HG03571 (cell line): ENCODE measurements around the gene KDM1A.
"Not testable (repeated sequence)": the region's sequence is repeated elsewhere in the genome, so short reads cannot be mapped to it uniquely, and the experiment has no call there.

Experiments used
- ATAC-seq: cut with Tn5 transposase; IDR thresholded peaks from one replicate; pipeline ENCODE4 v1.9.1; 2021; ENCODE audit not compliant: unreplicated experiment

KDM1A gene

DNA sequence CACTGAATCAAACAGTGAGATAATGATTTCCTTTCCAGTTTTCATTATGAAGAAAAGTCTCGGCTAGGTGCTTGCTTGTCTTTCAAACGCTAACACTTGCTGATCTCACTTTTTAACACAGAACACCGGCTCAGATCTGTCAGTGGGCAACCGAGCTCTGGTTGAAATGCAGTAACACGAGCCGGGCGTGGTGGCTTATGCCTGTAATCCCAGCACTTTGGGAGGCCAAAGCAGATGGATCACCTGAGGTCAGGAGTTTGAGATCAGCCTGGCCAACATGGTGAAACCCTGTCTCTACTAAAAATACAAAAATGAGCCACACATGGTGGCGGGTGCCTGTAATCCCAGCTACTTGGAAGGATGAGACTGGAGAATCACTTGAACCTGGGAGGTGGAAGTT is 9.2 kb upstream of the KDM1A start:
- ATAC-seq = not testable (repeated sequence)

DNA sequence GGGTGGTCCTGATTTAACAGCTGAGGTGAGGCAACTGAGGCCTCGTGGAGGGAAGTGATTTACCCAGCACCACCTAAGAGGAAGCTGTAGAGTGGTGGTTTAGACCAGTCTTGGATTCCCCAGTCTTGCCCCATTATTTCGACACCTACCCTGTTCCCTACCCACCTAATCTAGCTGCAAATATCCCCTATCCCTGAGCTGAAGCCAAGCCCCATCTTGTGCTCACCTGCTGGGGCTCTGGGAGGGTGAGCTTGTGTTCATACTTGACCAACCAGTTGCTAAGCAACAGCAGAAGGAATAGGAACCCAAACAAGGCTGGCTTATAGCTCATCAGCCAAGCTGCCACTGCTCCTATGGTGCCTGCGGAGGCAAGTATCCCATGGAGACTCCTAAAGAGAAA is 5.6 kb upstream of the KDM1A start:
- no peak for ATAC-seq

DNA sequence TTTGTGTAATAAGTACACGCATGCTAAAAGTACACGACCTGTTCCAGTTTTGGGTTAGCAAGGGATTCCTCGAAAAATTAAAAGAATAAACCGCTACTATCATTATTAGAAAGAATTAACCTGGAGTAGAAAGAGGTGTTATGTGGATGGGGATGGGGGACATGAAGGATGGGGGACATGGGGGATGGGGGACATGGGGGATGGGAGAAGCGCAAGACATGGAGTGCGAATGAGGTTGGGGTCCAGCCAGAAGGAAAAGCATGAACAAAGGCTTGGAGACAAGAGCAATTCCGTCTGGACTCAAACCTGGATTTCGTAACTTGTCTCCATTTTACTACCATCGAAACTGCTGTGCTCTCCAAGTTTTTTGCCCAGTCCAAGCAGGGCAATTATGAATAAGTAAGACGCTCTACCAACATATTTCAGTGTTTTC is 591 bp upstream of the KDM1A start:
- ATAC-seq = no peak

DNA sequence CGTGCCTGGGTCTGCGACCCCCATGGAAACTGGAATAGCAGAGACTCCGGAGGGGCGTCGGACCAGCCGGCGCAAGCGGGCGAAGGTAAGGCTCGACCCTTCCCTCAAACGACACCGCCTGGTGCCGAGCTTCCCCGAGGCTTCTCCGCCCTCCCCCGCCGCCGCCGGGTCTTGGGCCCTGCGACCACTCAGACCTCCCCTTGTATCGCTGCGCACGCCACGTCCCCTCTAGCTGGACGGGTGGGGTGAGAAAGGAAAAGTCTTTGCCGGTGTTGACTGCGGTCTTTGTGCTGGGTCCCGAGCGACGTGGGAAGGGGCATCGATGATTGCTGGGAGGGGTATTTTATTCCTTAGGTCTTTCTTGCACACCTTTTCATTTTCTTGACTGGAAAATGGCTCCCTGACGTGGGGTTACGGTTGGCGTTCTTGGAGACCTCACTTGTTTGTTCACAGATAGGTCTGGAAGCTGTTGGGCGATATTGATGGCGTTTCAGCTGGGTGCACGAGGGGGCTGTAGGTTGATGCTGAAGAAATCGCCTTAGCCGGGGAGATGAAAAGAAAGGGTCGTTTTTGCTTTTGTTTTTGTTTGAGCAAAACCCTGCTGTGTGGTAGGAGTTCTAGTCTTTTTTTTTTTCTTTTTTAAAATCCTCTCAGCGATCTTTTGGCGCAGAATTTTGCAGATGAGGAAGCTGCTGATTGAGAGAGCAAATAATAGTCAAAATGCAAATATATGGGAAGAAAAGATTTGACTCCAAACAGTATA is 776 bp downstream of the KDM1A start:
- ATAC-seq = no peak

DNA sequence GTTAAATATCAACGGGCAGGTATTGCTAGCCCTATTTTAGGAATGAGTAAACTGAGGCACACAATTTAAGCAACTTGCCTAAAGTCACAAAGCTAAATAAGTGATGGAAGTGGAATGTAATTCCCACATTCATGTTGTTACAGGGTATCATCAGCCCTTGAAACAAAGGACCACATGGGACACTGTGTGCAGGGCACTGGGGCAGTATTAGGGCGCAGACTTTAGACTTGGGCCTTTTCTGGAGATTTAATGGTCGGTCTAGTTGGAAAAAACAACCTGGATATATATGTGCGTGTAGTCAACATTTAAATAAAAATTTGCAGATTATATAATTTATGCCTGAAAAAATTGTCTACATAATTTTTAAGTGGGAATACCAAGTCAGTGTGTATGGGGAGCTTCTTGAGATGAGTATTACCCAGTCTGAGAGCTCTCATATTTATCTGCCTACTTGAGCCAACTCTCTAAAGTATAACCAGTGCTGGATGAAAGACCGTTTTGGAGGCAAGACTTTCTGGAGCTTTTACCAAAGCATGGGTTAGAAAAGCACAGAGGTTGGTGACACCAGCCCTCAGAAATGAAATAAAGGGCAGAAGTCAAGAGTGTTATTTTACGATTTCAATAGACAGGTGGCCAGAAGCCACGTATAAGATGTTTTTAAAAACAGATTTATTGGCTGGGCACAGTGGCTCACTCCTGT is 1.6 kb downstream of the KDM1A start:
- no peak for ATAC-seq

DNA sequence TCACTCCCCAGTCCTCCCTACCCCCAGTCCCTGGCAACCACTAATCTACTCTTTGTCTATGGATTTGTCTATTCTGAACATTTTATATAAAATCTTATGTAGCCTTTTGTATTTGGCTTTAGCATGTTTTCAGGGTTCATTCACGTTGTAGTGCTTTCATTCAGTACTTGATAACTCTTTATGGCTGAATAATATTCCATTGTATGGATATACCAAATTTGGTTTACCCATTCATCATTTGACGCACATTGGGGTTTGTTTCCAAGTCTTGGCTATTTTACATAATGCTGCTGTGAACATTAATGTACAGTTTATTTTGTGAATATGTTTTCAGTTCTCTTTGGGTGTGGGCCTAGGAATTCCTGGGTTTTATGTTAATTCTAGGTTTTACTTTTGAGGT is 2.6 kb downstream of the KDM1A start:
- no peak for ATAC-seq

DNA sequence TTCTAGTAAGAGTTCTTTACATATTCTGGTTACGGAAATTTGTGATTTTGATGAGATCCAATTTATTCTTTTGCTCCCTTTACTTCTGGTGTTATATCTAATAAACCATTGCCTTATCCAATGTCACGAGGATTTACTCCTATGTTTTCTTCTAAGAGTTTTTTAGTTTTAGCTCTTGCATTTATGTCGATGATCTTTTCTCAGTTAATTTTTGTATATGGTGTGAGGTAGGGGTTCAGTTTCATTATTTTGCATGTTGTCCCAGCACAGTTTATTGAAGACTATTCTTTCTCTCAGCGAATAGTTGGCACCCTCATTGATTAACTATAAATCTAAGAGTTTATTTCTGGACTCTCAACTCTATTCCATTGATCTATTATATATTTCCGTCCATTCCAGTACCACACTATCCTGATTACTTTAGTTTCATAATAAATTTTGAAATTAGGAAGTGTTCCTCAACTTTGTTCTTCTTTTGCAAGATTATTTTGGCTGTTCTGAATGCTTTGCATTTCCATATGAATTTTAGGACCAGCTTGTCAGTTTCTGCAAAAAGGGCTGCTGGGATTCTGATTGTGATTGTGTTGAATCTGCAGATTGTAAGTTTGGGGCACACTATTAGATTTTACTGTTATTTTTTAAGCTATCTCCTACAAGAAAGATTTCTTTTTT is 4.0 kb downstream of the KDM1A start:
- ATAC-seq = no peak

DNA sequence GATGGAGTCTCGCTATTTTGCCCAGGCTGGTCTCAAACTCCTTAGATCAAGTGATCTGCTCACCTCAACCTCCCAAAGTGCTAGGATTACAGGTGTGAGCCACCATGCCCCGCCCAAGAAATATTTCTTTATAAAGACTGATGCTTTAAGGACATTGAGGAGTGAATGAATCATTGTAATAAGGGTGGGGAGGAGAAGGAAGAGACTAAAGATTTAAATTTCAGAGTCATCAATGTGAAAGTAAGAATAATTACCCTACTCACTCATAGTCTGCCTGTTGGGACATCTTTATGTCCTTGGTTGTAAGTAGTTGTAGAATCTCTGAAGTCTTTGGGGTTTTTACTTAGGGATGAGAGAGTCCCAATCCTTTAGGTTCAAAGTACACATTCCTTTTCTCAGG is 7.3 kb downstream of the KDM1A start:
- no peak for ATAC-seq

DNA sequence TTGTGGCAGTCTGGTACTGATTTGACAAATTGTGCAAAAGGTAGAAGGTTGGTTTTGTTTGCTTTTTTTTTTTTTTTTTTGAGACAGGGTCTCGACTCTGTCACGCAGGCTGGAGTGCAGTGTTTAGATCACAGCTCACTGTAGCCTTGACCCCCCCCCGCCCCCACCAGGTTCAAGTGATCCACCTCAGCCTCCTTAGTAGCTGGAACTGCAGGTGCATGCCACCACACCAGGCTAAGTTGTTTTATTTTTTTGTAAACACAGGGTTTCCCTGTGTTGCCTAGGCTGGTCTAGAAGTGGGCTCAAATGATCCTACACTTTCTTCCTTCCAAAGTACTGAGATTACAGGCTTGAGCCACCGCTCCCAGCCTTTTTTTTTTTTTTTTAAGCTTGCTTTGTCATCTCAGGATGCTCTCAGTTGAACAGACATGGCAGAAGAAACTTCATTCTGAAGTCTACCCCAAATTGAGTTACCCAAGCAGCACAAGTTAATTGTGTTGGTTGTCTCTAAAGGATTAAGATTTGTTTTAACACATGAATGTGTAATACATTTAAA is 8.2 kb downstream of the KDM1A start:
- no peak for ATAC-seq

DNA sequence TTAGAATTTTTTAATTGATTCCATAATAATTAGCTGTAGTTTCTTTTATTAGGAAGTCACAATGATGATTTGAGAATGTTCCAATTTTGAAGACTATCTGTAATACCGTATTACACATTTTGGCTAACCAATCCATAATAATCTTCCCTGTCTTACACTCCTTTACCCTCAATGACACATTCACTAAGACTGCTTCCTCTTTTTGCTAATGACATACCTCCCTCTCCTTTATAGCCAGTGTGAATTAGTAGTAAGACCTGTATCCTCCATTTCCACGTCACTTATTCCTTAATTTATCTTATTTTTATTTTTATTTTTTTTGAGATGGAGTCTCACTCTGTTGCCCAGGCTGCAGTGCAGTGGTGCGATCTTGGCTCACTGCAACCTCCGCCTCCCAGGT is 10.1 kb downstream of the KDM1A start:
- ATAC-seq = no peak

DNA sequence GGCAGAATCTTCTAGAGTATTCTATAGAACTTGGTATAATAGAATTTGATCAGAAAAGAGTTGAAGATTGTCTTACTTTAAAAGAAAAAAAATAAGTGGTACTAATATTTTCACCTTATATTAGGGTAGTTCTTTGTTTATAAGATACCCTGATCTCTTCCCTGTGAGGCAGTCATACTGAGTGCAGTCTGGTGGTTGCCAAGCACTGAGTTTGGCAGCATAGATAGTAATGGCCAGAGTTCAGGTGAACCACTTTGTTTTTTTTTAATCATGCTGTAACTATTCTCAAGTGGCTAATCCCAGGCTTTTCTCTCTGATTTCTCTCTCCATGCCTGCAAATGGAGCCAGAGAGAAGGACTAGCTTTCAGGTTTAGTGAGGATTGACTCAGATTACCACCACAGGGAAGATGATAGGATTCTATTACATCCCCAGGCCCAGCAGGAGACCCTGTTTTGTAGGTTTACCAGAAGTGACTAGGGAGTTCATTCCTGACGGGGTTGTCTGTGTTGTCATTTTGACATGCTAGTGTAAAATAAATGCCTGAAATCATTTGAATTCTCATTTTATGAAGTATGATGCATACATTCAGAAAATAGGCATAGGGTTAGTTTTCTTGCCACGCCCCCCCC is 16.7 kb downstream of the KDM1A start:
- no peak for ATAC-seq

DNA sequence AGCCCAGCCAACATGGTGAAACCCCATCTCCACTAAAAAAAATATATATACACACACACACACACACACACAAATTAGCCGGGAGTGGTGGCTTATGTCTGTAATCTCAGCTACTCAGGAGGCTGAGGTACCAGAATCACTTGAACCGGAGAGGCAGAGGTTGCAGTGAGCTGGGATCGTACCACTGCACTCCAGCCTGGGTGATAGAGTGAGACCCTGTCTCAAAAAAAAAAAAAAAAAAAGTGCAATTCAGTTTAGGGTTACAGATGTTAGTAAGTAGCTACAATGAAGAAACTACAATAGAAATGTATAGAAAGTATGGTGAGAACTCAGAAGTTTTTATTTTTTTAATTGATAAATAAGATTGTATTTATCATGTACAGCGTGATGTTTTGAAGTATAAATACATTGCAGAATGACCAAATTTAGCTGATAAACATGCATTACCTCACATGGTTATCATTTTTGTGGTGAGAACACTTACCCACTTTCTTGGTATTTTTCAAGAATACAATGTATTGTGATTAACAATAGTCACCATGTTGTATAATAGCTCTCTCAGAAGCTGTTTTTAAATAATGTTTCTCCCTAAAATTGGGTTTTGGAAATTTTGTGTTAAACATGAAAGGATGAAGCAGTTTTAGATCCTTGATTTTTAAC is 17.9 kb downstream of the KDM1A start:
- no peak for ATAC-seq

DNA sequence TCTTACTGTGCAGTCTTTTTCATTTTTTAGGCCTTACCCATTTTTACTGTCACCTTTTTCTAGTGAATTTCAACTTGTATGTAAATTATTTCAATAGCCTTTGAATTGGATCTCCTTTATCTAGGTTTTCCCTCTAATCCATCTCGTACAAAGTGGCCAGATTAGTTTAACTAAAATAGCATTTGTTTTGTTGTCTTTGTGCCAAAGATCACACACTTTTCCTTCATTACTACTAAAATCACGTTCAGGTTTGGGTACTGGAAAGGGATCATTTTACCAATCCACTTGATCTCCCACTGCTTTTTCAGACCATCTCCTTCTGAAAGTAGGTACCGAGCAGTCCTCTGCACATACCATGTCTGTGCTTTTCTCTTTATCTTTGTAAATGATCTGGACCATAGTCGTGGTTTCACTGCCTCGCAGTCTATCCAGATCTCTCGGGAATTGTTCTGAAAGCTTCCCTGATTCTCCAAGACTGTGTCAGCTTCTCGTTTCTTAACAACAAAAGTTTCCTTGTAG is 20.1 kb downstream of the KDM1A start:
- no peak for ATAC-seq

DNA sequence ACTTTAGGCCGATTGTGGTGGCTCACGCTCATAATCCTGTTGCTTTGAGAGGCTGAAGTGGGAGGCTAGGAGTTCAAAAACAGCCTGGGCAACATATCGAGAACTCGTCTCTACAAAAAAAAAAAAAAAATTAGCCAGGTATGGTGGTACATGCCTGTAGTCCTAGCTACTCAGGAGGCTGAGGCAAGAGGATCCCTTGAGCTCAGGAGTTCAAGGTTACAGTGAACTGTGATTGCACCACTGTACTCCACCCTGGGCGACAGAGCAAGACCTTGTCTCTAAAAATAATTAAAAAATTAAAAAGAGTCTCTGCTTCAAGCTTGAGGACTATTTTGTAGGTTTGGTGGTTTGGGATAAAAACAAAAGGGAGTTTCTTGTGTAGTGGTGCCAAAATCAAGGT is 21.2 kb downstream of the KDM1A start:
- ATAC-seq = no peak

DNA sequence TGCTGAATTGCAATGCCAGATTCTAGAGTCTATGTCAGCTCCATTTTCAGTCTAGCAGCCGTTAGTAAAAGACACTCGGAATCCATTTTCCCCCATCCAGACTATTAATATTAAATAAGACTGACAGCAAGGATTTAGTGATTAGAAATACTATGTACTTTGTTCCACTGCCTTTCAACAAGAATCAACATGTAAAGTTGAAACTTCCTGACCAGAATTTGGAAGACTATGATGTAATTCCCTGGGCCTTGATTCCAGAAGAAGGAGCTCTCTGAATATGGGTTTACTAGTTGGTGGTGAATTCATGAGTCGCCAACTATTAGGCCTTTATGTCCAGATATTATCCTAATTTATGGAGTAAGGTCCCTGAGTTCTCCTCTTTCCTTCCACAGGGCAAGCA is 24.8 kb downstream of the KDM1A start:
- ATAC-seq = no peak

DNA sequence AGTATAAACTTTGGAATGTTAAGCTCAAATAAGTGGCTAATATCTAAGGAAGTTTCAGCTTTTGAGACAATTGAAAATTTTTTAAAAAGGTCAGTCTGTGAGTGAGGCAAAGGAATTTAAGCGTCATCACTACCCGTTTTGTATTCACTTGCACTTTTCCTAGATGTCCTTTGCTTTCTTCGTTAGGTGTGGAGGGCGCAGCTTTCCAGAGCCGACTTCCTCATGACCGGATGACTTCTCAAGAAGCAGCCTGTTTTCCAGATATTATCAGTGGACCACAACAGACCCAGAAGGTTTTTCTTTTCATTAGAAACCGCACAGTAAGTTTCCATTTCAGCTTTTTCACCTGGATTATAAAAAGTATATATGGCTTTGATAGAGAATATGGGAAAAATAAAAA is 30.9 kb downstream of the KDM1A start:
- no peak for ATAC-seq

DNA sequence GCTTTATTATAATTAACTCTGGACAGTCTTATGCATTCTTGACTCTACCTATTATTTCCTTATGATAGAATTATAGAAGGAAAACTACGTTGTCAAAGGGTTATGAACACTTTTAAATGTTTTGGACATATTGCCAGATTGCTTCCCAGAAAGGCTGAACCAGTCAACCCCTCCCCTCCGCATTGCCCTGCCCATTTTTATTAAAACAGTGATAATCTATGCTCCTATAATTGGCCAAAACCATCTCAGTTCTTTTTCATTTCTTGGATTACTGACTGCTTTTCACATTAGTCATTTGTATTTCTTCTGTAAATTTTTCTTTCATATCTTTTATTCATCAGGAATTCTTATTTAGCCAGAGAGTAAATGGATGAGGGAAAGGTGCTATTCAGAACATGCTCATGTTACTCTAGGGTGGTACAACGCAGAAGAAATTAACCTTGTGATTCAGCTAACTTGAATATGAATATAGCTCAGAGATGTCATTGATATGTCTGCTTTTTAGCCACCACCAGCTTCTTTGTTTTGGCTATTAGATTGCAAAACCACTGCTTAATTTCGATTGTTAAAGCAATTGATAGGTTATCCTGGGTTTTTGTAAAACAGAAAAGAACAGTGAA is 32.1 kb downstream of the KDM1A start:
- no peak for ATAC-seq

DNA sequence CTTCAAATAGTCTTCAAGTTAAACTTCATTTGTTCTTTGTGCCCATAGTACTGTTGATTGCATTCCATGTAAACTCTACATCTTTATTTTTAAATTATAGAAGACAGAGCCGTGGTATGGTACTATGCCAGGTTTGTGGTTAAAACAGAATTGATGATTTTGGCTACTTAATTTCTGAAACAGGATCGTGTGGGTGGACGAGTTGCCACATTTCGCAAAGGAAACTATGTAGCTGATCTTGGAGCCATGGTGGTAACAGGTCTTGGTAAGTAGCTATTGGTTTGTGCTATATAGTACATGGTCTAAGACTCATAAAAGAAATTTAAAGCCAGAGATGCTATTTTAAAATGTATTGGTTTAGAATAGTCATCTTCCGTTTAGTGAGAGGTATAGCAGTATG is 38.0 kb downstream of the KDM1A start:
- no peak for ATAC-seq

DNA sequence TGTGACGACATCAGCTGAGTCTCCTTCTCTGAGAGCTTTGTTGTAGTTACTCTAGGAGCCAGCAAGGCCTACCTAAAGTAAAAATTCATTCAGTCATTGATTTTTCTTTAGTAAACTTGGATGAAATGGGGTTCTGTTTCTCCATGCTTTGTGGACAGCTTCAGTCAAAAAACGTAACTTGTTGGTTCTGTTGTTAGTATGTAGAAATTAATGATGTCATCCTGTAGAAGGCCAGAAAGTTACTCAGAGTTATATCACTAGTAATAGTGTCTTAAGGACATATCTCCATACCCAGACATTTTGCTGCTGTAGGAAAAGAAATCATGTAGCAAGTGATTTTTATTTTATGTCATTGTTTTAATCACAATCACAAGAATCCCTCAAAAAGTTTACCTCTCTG is 43.0 kb downstream of the KDM1A start:
- no peak for ATAC-seq

DNA sequence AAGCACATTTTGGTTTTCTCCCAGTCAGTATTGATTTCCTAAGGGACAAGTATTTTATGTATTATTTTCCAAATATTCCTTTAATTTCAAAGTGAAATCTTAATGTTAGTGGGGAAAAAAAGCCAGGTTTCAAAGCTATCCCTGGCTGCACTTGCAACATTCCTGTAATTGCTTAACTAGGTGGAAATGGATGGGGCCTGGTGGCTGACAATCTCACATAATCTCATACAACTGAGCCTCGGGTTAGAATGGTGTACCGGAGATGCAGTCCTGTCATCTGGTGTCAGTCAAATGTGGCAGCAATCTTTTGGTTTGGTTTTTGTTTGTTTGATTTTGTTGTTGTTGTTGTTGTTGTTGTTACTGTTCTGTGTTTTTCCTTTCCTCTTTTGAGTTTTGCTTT is 46.1 kb downstream of the KDM1A start:
- no peak for ATAC-seq
